Tibial nerve (tissue), 4 donors: ENCODE data around the gene WFDC9. TPM values are rescaled to one million over a fixed set of nuclear protein-coding genes. Genes with fewer than 3 reads are reported as not detected.

Source experiments
- DNase-seq, 2 donors: peaks; one replicate each; pipeline ENCODE4 v3.0.0-alpha.2; 2019; ENCODE audit warnings: low spot score in 2 of 2
- H3K27ac ChIP-seq, 4 donors: fragments of 200-600 bp; sonication (generic) in 3 of 4; one replicate each; pipeline ENCODE4 v1.5.1; 2017 to 2019; ENCODE audit warnings: mild to moderate bottlenecking in 1 of 4
- H3K27me3 ChIP-seq, 2 donors: fragments of 200-600 bp; sonication (generic) in 1 of 2; one replicate each; pipeline versions ENCODE4 v1.5.1 to v1.6.0; 2017 to 2019
- H3K36me3 ChIP-seq, 3 donors: fragments of 200-600 bp; sonication (generic); one replicate each; pipeline ENCODE4 v1.5.1; 2018 to 2019
- H3K4me1 ChIP-seq, 4 donors: fragments of 200-600 bp; sonication (generic) in 3 of 4; one replicate each; pipeline ENCODE4 v1.5.1; 2017 to 2019
- H3K4me3 ChIP-seq, 4 donors: fragments of 200-600 bp; sonication (generic) in 3 of 4; one replicate each; pipeline ENCODE4 v1.5.1; 2017 to 2019; ENCODE audit warnings: mild to moderate bottlenecking in 1 of 4, moderate library complexity in 1 of 4
- H3K9me3 ChIP-seq, 4 donors: fragments of 200-600 bp; sonication (generic) in 3 of 4; one replicate each; pipeline ENCODE4 v1.5.1; 2017 to 2019
- EP300 ChIP-seq, 2 donors: sonication (generic); formaldehyde crosslinking; IDR thresholded peaks; one replicate each; pipeline ENCODE4 v1.6.1; 2017; ENCODE audit warnings: antibody characterized with exemption in 2 of 2, mild to moderate bottlenecking in 1 of 2
- POLR2A ChIP-seq, 2 donors: fragments of 450-650 bp; IDR thresholded peaks; one replicate each; pipeline ENCODE4 v1.6.1; 2017; ENCODE audit warnings: antibody characterized with exemption in 2 of 2, mild to moderate bottlenecking in 2 of 2, moderate library complexity in 2 of 2
- WGBS, 2 donors: methylation state at CpG; one replicate each; pipeline ENCODE4 v1.1.5; 2018; 5-methylcytosine and 5-hydroxymethylcytosine counted together
- total RNA-seq, 4 donors: library from RNA; depleted of rRNA; stranded (reverse); fragments of >200 nt; gene quantifications; one replicate each; pipeline ENCODE4 v1.1.0, GENCODE V29; 2016
- TF ChIP-seq, protein P1 (sequence below), 5 experiments: fragments of 200-600 bp in 3 of 5; fragments of 450-650 bp in 2 of 5; sonication (generic) in 3 of 5; IDR thresholded peaks; one replicate each; pipeline ENCODE4 v1.5.1; 2016 to 2019; ENCODE audit warnings: antibody characterized with exemption in 5 of 5, mild to moderate bottlenecking in 3 of 5, moderate library complexity in 2 of 5

WFDC9 gene
- total RNA-seq, 4 donors from 2014 or later = not detected

- no peak for DNase-seq
- Histone ChIP-seq H3K27me3 (no peaks in the 10 kb centered on the region), H3K9me3 (no peaks in the 10 kb centered on the region), H3K4me3 (no peak overlapping the region), H3K36me3 (no peaks in the 10 kb centered on the region), H3K27ac (no peak overlapping the region), H3K4me1 (no peaks in the 10 kb centered on the region)
- TF ChIP-seq EP300 (IDR thresholded peaks at IDR 0.05) (no peak), POLR2A (IDR thresholded peaks at IDR 0.05) (no peak)
- TF ChIP-seq, protein P1, sequence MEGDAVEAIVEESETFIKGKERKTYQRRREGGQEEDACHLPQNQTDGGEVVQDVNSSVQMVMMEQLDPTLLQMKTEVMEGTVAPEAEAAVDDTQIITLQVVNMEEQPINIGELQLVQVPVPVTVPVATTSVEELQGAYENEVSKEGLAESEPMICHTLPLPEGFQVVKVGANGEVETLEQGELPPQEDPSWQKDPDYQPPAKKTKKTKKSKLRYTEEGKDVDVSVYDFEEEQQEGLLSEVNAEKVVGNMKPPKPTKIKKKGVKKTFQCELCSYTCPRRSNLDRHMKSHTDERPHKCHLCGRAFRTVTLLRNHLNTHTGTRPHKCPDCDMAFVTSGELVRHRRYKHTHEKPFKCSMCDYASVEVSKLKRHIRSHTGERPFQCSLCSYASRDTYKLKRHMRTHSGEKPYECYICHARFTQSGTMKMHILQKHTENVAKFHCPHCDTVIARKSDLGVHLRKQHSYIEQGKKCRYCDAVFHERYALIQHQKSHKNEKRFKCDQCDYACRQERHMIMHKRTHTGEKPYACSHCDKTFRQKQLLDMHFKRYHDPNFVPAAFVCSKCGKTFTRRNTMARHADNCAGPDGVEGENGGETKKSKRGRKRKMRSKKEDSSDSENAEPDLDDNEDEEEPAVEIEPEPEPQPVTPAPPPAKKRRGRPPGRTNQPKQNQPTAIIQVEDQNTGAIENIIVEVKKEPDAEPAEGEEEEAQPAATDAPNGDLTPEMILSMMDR (IDR thresholded peaks at IDR 0.05) = no peak
- WGBS, 2 donors = 44 to 51% methylated on average over 3 of the region's 3 CpGs
Observed at GRCh38 chr20:45583502-45583901, 47.6 kb downstream of the WFDC9 start.

GRCh38 chr20:45581702-45582101, 49.4 kb downstream of the WFDC9 start:
- no peaks in the 10 kb centered on the region for H3K9me3 ChIP-seq
- no peak for DNase-seq
- H3K4me1 ChIP-seq = peaks cover 0 to 7% (median 0%) of the 10 kb centered on the region in 4 donors
- H3K36me3 ChIP-seq = no peaks in the 10 kb centered on the region
- H3K27ac ChIP-seq = no peak overlapping the region
- TF ChIP-seq EP300 (IDR thresholded peaks at IDR 0.05) (no peak), POLR2A (IDR thresholded peaks at IDR 0.05) (no peak)
- TF ChIP-seq, protein P1 (IDR thresholded peaks at IDR 0.05) = no peak
- H3K4me3 ChIP-seq = no peak overlapping the region
- H3K27me3 ChIP-seq = no peaks in the 10 kb centered on the region

GRCh38 chr20:45579184-45579583, 51.9 kb downstream of the WFDC9 start, which contains the start of gene WFDC8:
Gene WFDC8 (minus strand): TSS chr20:45579284. CDS start chr20:45579247, 37 bp downstream.
- Histone ChIP-seq H3K27ac (no peak within 1 kb of the TSS), H3K4me3 (no peak within 1 kb of the TSS), H3K27me3 (no peaks in the 10 kb centered on the region), H3K4me1 (peaks cover 0 to 7% (median 0%) of the 10 kb centered on the region in 4 donors), H3K9me3 (no peaks in the 10 kb centered on the region), H3K36me3 (no peaks in the 10 kb centered on the region)
- no peak for DNase-seq
- TF ChIP-seq, protein P1 (IDR thresholded peaks at IDR 0.05) = no peak
- TF ChIP-seq EP300 (IDR thresholded peaks at IDR 0.05) = no peak
- no peak for TF ChIP-seq POLR2A (IDR thresholded peaks at IDR 0.05)
- 49 to 73% methylated on average over 4 of the region's 4 CpGs for WGBS, 2 donors

GRCh38 chr20:45578231-45578630, 52.9 kb downstream of the WFDC9 start:
- WGBS, 2 donors = 77 to 81% methylated on average over 1 of the region's 1 CpG
- H3K36me3 ChIP-seq = no peaks in the 10 kb centered on the region
- H3K4me3 ChIP-seq = no peak overlapping the region
- H3K4me1 ChIP-seq = peaks cover 0 to 7% (median 0%) of the 10 kb centered on the region in 4 donors
- H3K27ac ChIP-seq = no peak overlapping the region
- DNase-seq = no peak
- no peaks in the 10 kb centered on the region for H3K27me3 ChIP-seq
- H3K9me3 ChIP-seq = peaks cover 0 to 5% (median 0%) of the 10 kb centered on the region in 4 donors
- TF ChIP-seq POLR2A (IDR thresholded peaks at IDR 0.05) (no peak), EP300 (IDR thresholded peaks at IDR 0.05) (no peak)
- TF ChIP-seq, protein P1 (IDR thresholded peaks at IDR 0.05) = no peak

DNA sequence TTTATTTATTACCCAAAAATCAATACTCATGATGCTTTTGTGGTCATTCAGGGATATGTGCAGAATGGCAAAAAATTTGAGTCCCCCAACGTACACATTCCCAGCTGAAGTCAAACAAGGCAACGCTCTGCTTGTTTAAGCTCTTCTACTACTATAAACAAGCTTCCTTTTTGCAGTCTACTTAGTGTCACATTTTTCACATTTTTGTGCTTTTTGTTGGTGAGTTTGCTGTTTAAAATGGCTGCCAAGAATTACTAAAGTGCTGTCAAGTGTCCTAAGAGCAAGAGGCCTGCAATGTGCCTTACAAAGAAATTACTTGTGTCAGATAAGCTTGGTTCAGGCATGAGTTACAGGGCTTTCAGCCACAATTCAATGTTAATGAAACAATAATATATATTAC, 54.1 kb downstream of the WFDC9 start:
- TF ChIP-seq EP300 (IDR thresholded peaks at IDR 0.05) (no peak), POLR2A (IDR thresholded peaks at IDR 0.05) (no peak)
- TF ChIP-seq, protein P1 (IDR thresholded peaks at IDR 0.05) = no peak
- Histone ChIP-seq H3K27ac (no peak overlapping the region), H3K27me3 (no peaks in the 10 kb centered on the region), H3K9me3 (peaks cover 0 to 5% (median 0%) of the 10 kb centered on the region in 4 donors), H3K4me1 (peaks cover 0 to 7% (median 0%) of the 10 kb centered on the region in 4 donors), H3K36me3 (no peaks in the 10 kb centered on the region), H3K4me3 (no peak overlapping the region)
- WGBS, 2 donors = 21 to 27% methylated on average over 2 of the region's 2 CpGs
- DNase-seq = no peak
